GM18861 (cell line): ENCODE measurements around the gene GATAD2B.

ENCODE experiments used
- ATAC-seq: cut with Tn5 transposase; IDR thresholded peaks from one replicate; pipeline ENCODE4 v1.9.1; 2021; ENCODE audit not compliant: unreplicated experiment

The GATAD2B gene

GRCh38 chr1:153764310-153764709 lies 158.5 kb downstream of the GATAD2B start:
- ATAC-seq: no peak

GRCh38 chr1:153763365-153764225 lies 159.2 kb downstream of the GATAD2B start:
- no peak for ATAC-seq

- no peak for ATAC-seq
Measured at GRCh38 chr1:153760440-153760839, 162.3 kb downstream of the GATAD2B start.
